ENCODE data around the gene PTTG1IP2. TPM values are rescaled to one million over a fixed set of nuclear protein-coding genes. Genes with fewer than 3 reads are reported as not detected.

The PTTG1IP2 gene
- total RNA-seq, 1 donor from 2014 or later: not detected

GRCh38 chr7:90425376-90425775, 44.1 kb upstream of the PTTG1IP2 start:
- Histone ChIP-seq H3K79me2 (ENCODE audit: insufficient read depth, low read length) (no peaks in the 10 kb centered on the region), H2AFZ (ENCODE audit: low read depth, low read length) (no peak overlapping the region), H3K27ac (ENCODE audit: low read depth, low read length) (no peak overlapping the region), H4K20me1 (ENCODE audit: insufficient read depth, low read length) (no peaks in the 10 kb centered on the region), H3K4me3 (ENCODE audit: insufficient read depth, low read depth, low read length) (no peak overlapping the region), H3K27me3 (ENCODE audit: insufficient read depth, low read length) (no peaks in the 10 kb centered on the region), H3K9me3 (ENCODE audit: insufficient read depth, low read depth, low read length) (no peaks in the 10 kb centered on the region), H3K4me2 (ENCODE audit: low read length) (no peak overlapping the region), H3K9ac (ENCODE audit: low read length) (no peak overlapping the region), H3K36me3 (ENCODE audit: insufficient read depth, low read length) (no peaks in the 10 kb centered on the region), H3K4me1 (ENCODE audit: insufficient read depth, low read length) (no peaks in the 10 kb centered on the region)
- Mint-ChIP-seq H3K36me3 (ENCODE audit: low read depth, unreplicated experiment) (peaks cover 1% of the 10 kb centered on the region), H3K4me3 (ENCODE audit: unreplicated experiment) (no peak overlapping the region), H3K4me1 (ENCODE audit: low read depth, unreplicated experiment) (no peaks in the 10 kb centered on the region), H3K9me3 (ENCODE audit: unreplicated experiment) (no peaks in the 10 kb centered on the region), H3K27me3 (ENCODE audit: low read depth, unreplicated experiment) (no peaks in the 10 kb centered on the region), H3K27ac (ENCODE audit: unreplicated experiment) (no peak overlapping the region)
- FAIRE-seq: no peak
- DNase-seq (ENCODE audit: low read depth): no peak
- TF ChIP-seq CTCF (IDR thresholded peaks at IDR 0.05; ENCODE audit: insufficient read depth, low read depth, low read length): no peak
- TF ChIP-seq EZH2 (IDR thresholded peaks at IDR 0.05; ENCODE audit: insufficient read depth, low read length): no peak

GRCh38 chr7:90430614-90431460, 38.6 kb upstream of the PTTG1IP2 start:
- FAIRE-seq (no peak), DNase-seq (ENCODE audit: low read depth) (no peak)
- H2AFZ ChIP-seq (ENCODE audit: low read depth, low read length): no peak overlapping the region
- H4K20me1 ChIP-seq (ENCODE audit: insufficient read depth, low read length): no peaks in the 10 kb centered on the region
- H3K4me1 ChIP-seq (ENCODE audit: insufficient read depth, low read length): no peaks in the 10 kb centered on the region
- Mint-ChIP-seq H3K36me3 (ENCODE audit: low read depth, unreplicated experiment) (no peaks in the 10 kb centered on the region), H3K4me3 (ENCODE audit: unreplicated experiment) (no peak overlapping the region), H3K4me1 (ENCODE audit: low read depth, unreplicated experiment) (peaks cover 4% of the 10 kb centered on the region), H3K27me3 (ENCODE audit: low read depth, unreplicated experiment) (no peaks in the 10 kb centered on the region), H3K27ac (ENCODE audit: unreplicated experiment) (no peak overlapping the region), H3K9me3 (ENCODE audit: unreplicated experiment) (no peaks in the 10 kb centered on the region)
- no peak for TF ChIP-seq CTCF (IDR thresholded peaks at IDR 0.05; ENCODE audit: insufficient read depth, low read depth, low read length)
- no peak for TF ChIP-seq EZH2 (IDR thresholded peaks at IDR 0.05; ENCODE audit: insufficient read depth, low read length)
- no peak overlapping the region for H3K4me3 ChIP-seq (ENCODE audit: insufficient read depth, low read depth, low read length)
- H3K79me2 ChIP-seq (ENCODE audit: insufficient read depth, low read length): no peaks in the 10 kb centered on the region
- H3K27me3 ChIP-seq (ENCODE audit: insufficient read depth, low read length): no peaks in the 10 kb centered on the region
- H3K36me3 ChIP-seq (ENCODE audit: insufficient read depth, low read length): no peaks in the 10 kb centered on the region
- no peak overlapping the region for H3K27ac ChIP-seq (ENCODE audit: low read depth, low read length)
- no peak overlapping the region for H3K4me2 ChIP-seq (ENCODE audit: low read length)
- H3K9ac ChIP-seq (ENCODE audit: low read length): no peak overlapping the region
- H3K9me3 ChIP-seq (ENCODE audit: insufficient read depth, low read depth, low read length): peaks cover 14% of the 10 kb centered on the region

GRCh38 chr7:90432752-90433151, 36.7 kb upstream of the PTTG1IP2 start:
- Histone ChIP-seq H4K20me1 (ENCODE audit: insufficient read depth, low read length) (no peaks in the 10 kb centered on the region), H3K9me3 (ENCODE audit: insufficient read depth, low read depth, low read length) (peaks cover 14% of the 10 kb centered on the region), H3K4me3 (ENCODE audit: insufficient read depth, low read depth, low read length) (no peak overlapping the region), H3K4me2 (ENCODE audit: low read length) (no peak overlapping the region), H3K4me1 (ENCODE audit: insufficient read depth, low read length) (no peaks in the 10 kb centered on the region), H3K79me2 (ENCODE audit: insufficient read depth, low read length) (no peaks in the 10 kb centered on the region), H3K27ac (ENCODE audit: low read depth, low read length) (no peak overlapping the region), H3K36me3 (ENCODE audit: insufficient read depth, low read length) (no peaks in the 10 kb centered on the region), H3K9ac (ENCODE audit: low read length) (no peak overlapping the region), H3K27me3 (ENCODE audit: insufficient read depth, low read length) (no peaks in the 10 kb centered on the region), H2AFZ (ENCODE audit: low read depth, low read length) (no peak overlapping the region)
- Mint-ChIP-seq H3K9me3 (ENCODE audit: unreplicated experiment) (no peaks in the 10 kb centered on the region), H3K4me3 (ENCODE audit: unreplicated experiment) (no peak overlapping the region), H3K27me3 (ENCODE audit: low read depth, unreplicated experiment) (no peaks in the 10 kb centered on the region), H3K4me1 (ENCODE audit: low read depth, unreplicated experiment) (peaks cover 4% of the 10 kb centered on the region), H3K36me3 (ENCODE audit: low read depth, unreplicated experiment) (no peaks in the 10 kb centered on the region), H3K27ac (ENCODE audit: unreplicated experiment) (no peak overlapping the region)
- no peak for FAIRE-seq
- DNase-seq (ENCODE audit: low read depth): no peak
- TF ChIP-seq CTCF (IDR thresholded peaks at IDR 0.05; ENCODE audit: insufficient read depth, low read depth, low read length) (no peak), EZH2 (IDR thresholded peaks at IDR 0.05; ENCODE audit: insufficient read depth, low read length) (no peak)

All from astrocyte (in vitro differentiated cells and primary cell).